ENCODE results near the gene HMGXB3. TPM values are rescaled to one million over a fixed set of nuclear protein-coding genes. Genes with fewer than 3 reads are reported as not detected.

HMGXB3 gene
- total RNA-seq, 2 experiments from 2014 or later, result 30.4 to 32.6 TPM

DNA sequence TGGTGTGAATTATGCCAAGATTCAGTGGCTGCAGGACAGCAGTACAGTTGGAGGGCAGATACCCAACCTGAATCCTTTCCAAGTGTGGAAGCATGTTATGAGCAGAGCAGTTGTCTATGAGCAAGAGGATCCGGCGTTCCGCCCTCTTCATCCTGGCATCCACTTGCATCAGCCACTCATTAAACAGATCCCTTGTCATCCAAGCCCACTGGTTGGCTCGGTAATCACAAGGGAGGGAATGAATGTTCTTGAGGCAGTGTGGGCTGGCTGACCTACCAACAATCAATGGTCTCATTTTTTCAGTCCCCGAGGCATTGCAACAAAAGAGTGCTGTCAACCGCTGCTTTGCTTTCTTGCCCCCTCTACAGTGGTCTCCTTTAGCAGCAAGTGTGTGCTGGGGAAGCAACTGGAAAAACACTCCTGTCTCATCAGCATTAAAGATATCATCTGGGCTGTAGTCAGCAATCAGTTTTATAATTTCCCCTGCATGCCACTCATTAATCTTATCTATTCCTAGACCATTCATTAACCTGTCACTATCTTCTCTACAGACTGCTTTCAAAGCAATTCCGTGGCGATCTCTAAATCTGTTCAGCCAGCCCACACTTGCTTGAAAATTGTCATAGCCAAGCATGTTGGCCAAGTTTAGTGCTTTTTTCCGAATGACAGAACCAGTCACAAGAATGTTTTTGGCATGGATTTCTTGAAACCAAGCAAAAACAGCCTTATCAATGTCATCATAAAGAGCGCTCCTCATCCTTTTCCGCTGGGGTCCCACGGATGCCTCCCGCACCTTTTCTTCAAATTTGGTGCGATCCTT, 4.9 kb upstream of the HMGXB3 start:
- TF ChIP-seq, protein P1, sequence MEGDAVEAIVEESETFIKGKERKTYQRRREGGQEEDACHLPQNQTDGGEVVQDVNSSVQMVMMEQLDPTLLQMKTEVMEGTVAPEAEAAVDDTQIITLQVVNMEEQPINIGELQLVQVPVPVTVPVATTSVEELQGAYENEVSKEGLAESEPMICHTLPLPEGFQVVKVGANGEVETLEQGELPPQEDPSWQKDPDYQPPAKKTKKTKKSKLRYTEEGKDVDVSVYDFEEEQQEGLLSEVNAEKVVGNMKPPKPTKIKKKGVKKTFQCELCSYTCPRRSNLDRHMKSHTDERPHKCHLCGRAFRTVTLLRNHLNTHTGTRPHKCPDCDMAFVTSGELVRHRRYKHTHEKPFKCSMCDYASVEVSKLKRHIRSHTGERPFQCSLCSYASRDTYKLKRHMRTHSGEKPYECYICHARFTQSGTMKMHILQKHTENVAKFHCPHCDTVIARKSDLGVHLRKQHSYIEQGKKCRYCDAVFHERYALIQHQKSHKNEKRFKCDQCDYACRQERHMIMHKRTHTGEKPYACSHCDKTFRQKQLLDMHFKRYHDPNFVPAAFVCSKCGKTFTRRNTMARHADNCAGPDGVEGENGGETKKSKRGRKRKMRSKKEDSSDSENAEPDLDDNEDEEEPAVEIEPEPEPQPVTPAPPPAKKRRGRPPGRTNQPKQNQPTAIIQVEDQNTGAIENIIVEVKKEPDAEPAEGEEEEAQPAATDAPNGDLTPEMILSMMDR (IDR thresholded peaks at IDR 0.05), result no peak
- Mint-ChIP-seq H3K27ac (no peak overlapping the region), H3K4me1 (ENCODE audit: low read depth) (peaks cover 14% of the 10 kb centered on the region), H3K27me3 (no peaks in the 10 kb centered on the region), H3K4me3 (no peak overlapping the region), H3K9me3 (no peaks in the 10 kb centered on the region), H3K36me3 (ENCODE audit: low read depth) (peaks cover 2% of the 10 kb centered on the region)
- intact Hi-C loops (cut with micrococcal nuclease), result no loop called here
- ChIA-PET POLR2A (no interaction called here), CTCF (interaction anchor here (8.0 kb wide), 1 partner anchor 164 kb away, joined by 163 read pairs; no protein-coding TSS in a partner anchor)
- ATAC-seq (no peak), DNase-seq (no peak)

DNA sequence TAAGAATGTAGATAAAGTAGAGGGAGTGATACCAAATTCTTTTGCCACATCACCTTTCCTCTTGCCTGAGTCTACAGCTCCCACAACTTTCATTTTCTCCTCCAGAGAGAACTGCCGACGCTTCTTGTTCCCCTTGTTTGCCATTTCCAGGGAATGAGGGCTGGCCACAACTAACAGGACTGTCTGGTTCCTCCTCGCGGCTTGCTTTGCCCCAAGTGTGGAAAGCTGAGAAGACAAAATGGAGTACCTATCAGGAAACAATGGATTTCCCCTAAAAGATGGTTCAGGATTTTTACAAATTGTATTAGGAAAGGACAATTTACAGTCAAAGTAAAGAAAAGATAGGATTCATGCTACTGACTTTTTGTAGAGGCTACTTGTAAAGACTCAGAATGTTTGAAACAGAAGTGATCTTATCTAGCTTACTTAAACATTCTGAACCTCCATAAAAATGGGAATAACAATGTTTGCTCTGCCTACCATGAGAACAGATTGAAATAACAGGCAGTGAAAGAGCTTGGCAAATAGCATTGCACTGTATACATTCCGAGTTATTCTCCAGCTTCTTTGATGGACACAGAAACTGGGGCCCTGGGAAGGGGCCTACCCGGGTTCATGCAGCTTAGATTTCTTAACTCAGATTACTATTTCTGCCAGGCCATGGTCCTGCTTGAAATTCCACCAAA, 4.2 kb upstream of the HMGXB3 start:
- Mint-ChIP-seq H3K27ac (no peak overlapping the region), H3K27me3 (no peaks in the 10 kb centered on the region), H3K36me3 (ENCODE audit: low read depth) (peaks cover 2% of the 10 kb centered on the region), H3K9me3 (no peaks in the 10 kb centered on the region), H3K4me1 (ENCODE audit: low read depth) (peaks cover 14% of the 10 kb centered on the region), H3K4me3 (no peak overlapping the region)
- intact Hi-C loops (cut with micrococcal nuclease), result no loop called here
- DNase-seq, result no peak
- TF ChIP-seq, protein P1 (IDR thresholded peaks at IDR 0.05), result no peak
- POLR2A ChIA-PET, result no interaction called here
- CTCF ChIA-PET, result interaction anchor here (0.7 to 8.0 kb wide), 3 partner anchors 144 to 265 kb away, joined by 3 to 163 read pairs (median 3); no protein-coding TSS in a partner anchor
- no peak for ATAC-seq

DNA sequence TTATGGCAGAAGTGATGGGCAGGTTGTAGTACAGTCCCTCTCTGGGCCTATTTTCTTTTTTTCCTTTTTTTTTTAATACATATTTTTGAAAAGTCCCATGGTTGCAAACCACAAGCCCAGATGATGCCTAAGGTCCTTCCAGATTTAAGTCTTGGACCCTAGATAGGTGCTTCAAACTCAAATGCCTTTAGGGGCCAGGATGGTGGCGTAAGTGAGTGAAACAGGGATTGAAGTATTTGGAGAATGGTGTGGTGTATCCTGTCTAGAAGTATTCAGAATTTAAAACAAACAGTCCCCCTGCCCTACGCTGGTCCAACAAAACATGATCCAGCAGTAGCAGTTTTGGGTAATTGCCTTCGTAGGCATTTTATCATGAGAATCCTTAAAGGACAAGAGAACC, 2.3 kb upstream of the HMGXB3 start:
- Mint-ChIP-seq H3K9me3 (no peaks in the 10 kb centered on the region), H3K27me3 (no peaks in the 10 kb centered on the region), H3K36me3 (ENCODE audit: low read depth) (peaks cover 12% of the 10 kb centered on the region), H3K4me1 (ENCODE audit: low read depth) (peaks cover 30% of the 10 kb centered on the region), H3K4me3 (no peak overlapping the region), H3K27ac (peak overlapping the region; percentile 7)
- DNase-seq (no peak), ATAC-seq (no peak)
- ChIA-PET CTCF (interaction anchor here (1.2 to 3.3 kb wide), 2 partner anchors 8 to 39 kb away, joined by 5 to 18 read pairs; no protein-coding TSS in a partner anchor), POLR2A (interaction anchor here (3.3 kb wide), 1 partner anchor 38 kb away, joined by 36 read pairs; the partner anchor contains the start of gene SLC26A2)
- intact Hi-C loops (cut with micrococcal nuclease), result no loop called here
- TF ChIP-seq, protein P1 (IDR thresholded peaks at IDR 0.05), result no peak

DNA sequence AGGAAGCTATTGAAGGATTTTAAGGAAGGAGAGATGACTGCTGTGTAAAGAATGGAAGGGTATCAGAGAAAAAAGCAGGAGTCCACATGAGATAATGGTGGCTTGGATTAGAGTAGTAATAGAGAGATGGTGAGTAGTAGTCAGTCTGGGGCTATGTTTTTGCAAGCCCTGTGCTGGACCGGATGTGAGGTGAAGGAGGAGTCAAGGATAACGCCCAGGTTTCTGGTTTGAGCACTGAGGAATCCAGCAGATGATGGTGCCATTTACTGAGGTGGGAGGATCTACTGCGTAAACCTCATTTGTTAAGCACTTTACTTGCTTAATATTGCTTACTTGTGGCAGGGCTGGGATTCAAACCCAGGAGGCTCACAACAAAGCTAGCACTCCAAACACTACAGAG, 1.2 kb upstream of the HMGXB3 start:
- ATAC-seq (no peak), DNase-seq (no peak)
- H3K36me3 Mint-ChIP-seq (ENCODE audit: low read depth), result peaks cover 19% of the 10 kb centered on the region
- intact Hi-C loops (cut with micrococcal nuclease), result no loop called here
- H3K27ac Mint-ChIP-seq, result peak overlapping the region; percentile 95
- peaks cover 37% of the 10 kb centered on the region for H3K4me1 Mint-ChIP-seq (ENCODE audit: low read depth)
- CTCF ChIA-PET, result interaction anchor here (0.7 to 3.3 kb wide), 7 partner anchors 9 to 165 kb away, joined by 3 to 18 read pairs (median 3); no protein-coding TSS in a partner anchor
- POLR2A ChIA-PET, result interaction anchor here (3.3 kb wide), 1 partner anchor 39 kb away, joined by 36 read pairs; the partner anchor contains the start of gene SLC26A2
- TF ChIP-seq, protein P1 (IDR thresholded peaks at IDR 0.05), result no peak
- H3K9me3 Mint-ChIP-seq, result no peaks in the 10 kb centered on the region
- H3K27me3 Mint-ChIP-seq, result no peaks in the 10 kb centered on the region
- H3K4me3 Mint-ChIP-seq, result peak overlapping the region; percentile 93
